NCI-H345 (cell line): ENCODE measurements around the gene KCNA1.
A peak's percentile ranks its signal among the peaks of the same experiment; 100 is the strongest.

Source experiments
- DNase-seq: peaks from one replicate; lab custom pipeline; 2025; lab: John Stamatoyannopoulos, UW

The KCNA1 gene

DNA sequence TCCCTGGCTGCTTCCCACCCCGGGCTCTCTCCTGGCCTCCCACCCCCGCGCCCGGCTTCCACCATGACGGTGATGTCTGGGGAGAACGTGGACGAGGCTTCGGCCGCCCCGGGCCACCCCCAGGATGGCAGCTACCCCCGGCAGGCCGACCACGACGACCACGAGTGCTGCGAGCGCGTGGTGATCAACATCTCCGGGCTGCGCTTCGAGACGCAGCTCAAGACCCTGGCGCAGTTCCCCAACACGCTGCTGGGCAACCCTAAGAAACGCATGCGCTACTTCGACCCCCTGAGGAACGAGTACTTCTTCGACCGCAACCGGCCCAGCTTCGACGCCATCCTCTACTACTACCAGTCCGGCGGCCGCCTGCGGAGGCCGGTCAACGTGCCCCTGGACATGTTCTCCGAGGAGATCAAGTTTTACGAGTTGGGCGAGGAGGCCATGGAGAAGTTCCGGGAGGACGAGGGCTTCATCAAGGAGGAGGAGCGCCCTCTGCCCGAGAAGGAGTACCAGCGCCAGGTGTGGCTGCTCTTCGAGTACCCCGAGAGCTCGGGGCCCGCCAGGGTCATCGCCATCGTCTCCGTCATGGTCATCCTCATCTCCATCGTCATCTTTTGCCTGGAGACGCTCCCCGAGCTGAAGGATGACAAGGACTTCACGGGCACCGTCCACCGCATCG is 1.8 kb downstream of the KCNA1 start:
- no peak for DNase-seq

DNA sequence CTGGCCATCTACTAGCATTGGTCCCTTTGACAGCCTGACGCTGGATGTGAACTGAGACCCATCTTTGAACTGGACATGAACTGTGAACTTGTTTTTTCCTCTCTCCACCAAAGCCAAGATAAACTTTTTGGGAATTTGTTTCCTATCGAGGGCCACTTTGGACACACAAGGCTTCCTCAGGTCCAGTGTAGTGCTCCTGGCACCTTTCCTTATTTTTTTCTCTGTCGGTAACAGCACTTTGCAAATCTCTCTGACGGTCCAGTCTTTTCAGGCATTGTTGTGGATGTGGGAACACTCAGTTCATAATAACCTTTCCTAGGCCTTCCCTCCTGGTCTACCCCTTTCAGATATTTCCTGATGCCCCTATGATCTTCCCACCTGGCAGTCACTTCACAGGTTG is 5.0 kb downstream of the KCNA1 start:
- DNase-seq, result no peak

DNA sequence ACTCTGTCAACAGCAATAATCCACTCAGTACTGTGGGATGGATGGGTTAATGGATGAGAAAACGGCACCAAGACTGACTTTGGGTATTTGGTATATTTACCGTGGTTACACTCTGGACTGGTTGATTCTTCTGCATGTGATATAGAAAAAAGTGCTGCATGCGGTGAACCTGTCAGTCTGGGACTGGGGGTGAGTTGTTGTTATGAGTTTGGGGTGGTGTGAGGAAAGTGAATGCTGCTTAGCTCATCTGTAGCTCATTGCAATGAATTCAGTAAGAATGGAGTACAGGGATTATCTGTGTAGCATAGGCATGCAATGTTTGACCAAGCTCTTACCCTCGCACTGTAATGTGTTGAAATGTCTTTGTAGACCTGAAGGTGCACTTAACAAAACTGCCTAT is 6.0 kb downstream of the KCNA1 start:
- DNase-seq, result no peak

DNA sequence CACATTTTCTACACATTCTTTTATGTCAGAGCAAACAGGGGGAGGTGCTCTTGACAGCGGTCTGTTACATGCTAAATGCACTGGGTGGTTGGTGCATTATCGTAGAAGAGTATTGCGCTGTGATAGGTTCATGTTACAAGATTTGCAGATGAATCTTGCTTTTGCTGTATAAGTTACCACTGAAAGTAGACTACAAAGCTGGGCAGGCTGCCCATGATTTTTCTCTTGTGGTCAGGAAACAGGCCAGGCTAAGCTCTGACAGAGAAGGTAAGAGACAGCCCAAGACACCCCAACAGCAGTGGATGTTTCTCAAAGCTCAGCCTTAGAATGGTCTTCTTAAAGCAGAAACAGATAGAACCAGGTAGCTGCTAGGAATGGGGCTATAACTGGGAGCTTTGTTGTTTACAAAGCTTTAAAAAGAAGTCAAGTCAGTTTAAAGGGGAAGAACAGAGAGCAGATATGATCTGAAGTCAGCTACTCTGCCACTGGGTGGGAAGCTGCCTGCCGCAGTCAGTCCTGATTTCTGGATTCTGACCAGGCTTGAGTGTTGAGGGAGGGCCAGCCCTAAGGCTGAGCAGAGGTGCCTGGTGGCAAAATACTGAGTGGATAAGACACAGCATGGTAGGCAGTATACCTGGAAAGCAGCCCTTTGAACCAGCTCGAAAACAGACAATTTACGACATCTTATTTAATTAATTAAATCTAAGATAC is 9.4 kb downstream of the KCNA1 start:
- no peak for DNase-seq

DNA sequence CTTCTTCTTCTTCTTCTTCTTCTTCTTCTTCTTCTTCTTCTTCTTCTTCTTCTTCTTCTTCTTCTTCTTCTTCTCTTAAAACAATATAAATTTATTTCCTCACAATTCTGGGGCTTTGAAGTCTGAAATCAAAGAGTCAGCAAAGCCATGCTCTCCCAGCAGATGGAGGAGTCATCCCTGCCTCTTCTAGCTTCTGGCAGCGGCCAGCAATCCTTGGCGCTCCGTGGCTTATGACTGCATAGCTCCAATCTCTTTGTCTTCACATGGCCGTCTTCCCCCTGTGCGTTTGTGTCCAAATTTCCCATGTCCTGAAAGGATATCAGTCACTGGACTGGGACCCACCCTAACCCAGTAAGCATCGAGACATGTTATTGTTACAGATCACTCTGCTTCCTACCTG is 22.9 kb downstream of the KCNA1 start:
- DNase-seq, result no peak

DNA sequence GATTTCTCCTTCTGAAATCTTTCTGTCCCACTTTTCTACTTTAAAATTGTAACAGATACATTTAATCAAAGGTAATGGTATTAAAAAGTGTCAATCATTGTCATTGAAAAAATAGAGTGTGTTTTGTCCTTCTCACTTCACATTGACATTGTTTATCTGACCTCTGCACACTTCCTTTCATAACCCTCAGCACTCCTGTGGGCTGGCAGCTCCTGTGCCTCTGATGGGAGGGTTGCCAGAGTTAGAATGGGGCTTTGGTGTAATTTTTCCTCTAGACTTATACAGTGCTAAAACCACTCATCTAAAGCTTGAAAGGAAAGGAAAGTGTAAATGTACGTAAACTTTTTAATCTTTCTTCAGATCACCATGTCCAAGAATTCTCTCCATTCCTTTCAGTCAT is 23.7 kb downstream of the KCNA1 start:
- no peak for DNase-seq

DNA sequence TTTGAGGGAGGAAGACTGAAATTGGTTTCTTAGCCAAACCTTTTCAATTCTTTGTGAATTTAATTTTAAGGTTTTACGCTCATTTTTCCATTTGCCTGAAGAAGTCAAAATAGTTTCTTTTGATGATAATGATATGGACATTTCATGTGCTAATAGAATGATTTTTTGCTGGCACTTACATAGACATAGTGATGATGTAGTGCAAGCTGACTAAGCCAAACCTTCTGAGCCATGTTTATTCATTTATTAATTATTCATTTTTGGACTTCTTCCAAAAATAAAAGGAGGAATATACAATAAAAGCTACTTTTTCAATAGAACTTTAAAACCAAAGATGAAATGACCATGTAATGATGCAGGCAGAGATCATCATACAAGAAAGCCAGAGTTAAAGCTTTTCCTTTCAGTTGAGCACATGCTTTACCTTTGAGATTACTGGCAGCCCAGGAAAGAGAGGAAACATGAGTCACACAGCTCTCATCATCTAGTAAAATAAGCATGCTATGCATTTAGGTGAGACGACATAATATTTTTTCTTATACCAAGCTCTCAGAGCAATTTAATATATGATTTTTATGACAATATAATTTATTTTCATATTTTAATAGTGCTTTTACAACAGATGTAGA is 24.8 kb downstream of the KCNA1 start:
- peak; percentile 32 for DNase-seq

DNA sequence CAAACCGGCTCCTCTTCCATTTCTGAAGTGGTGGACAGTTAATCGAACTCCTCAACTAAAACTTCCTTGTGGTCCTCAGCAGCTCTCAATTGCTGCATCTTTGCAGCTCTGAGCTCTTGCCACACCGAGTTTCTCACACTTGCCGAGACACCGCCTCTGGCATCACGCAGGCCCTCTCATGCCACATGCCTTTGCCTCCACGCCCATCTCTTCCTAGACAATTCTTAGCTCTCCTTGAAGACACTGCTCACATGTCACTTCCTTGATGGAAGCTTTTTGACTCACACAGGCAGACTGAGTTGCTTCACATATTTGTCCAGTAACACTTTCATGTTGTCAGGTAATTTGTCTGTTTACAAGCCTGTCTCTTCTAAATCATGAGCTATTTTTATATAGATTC is 29.2 kb downstream of the KCNA1 start:
- DNase-seq, result no peak

DNA sequence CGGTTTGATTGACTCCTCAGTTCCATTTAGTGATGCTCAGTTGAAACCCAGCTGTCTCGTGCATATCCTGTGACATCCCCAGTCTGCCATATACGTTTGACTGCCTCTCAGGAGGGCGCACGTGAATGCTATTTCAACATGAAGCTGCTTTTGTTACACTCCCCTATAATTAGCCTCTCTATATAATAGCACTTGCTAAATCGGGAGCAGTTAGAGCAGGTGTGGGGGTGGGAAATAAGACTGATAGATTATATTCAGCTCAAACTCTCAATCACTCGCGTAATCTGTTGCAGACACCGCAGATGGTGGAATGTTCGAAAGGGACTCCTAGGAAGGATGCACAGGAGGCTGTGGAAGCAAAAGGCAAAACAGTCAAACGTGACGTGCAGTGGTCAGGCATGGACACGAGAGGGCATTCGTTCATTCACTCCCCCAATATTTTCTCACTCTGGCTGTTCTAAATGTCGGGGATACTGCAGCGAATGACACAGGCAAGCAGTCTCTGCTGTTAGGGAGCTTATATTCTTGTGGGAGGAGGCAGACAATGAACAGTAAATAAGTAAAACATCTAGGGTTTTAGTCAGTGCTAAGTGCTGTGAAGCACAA is 29.8 kb downstream of the KCNA1 start:
- peak; percentile 96 for DNase-seq

DNA sequence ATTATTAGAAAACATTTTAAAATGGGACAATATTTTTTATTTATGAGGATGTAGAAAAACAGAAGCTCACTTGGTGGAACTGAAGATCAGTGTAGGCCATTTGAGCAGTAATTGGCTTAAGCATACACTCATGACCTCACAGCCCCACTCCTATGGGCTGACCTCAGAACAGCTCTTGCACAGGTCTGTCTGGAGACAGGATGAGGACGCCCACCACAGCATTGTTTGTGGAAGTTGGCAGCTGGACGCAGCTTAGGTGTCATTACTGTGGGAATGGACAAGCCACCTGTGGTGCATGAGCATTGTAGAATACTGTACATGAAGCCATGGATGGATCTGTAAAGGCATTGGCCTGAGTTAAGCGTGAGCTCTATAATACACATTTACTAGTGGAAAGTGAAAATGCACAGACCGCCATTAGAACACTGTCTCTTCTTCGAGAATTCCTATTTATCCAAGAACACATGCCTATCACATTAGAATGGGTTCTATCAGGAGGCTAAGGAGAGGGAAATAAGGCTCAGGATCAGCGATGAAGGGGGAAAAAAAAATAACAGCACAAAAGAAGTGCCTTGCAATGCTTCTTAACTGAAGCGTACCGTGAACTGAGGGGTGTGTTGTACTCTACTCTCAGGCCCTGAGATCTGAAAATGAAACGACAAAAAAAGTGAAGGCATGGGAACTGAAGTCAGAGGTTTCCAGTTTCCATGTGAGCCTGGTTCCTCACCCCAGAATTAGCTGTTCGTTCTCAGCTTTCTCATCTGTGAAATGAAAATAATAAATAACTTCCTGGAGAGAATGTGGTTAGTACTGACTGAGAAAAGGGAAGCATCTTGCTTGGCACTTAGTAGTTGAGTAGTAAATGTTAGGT is 33.6 kb downstream of the KCNA1 start:
- DNase-seq, result no peak

DNA sequence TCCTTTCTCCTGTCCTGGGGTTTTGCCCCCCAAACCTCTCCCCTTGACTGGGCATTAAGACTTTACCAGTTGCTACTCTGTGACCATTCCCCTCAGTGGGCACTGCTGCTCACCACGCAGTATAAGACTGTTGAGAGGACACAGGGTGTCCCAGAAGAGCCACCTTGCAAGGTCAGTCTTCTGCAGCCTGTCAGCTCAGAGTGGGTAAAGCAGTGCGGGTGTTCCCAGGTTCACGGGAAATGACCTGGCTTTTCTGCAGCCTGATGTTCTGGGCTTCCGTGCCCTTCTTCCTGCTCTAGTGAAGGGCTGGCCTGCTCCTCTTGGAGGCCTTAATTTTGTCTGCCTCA is 34.2 kb downstream of the KCNA1 start:
- no peak for DNase-seq

DNA sequence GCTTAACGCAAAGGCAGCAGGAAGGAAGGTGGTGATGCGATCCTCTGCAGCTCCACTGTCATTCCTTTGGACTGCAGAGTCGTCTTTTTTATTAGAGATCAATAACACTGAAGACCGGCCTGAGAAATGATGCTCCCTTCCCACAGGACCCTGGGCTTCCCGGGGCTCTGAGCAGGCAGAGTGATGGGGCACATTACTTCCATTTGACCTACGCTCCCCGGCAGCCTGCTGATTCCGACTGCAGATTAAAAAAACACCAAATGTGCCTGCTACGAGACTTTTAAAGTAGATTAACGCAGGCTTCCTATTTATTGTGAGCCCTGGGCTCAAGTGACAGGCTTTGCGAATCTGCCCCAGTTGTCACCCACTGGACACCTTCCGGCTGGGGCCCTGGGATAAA is 37.5 kb downstream of the KCNA1 start:
- no peak for DNase-seq

DNA sequence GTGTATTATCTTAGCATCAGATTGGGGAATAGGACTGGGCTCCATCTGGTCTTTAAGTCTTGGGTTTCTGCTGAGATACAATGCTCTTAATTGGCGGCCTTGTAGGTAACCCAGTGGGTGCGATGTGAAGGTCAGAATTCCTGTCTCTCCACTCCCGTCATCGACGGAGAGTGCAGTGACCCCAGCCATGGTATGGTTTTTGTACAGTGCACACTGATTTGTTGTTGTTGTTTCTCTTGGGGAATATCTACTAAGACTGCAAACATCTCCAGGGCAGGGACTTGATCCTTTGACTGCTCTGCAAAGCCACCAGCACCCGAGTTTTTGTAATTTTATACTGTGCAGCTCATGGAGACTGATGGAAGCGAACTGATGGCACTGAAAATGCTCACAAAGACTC is 41.4 kb downstream of the KCNA1 start:
- DNase-seq, result no peak

DNA sequence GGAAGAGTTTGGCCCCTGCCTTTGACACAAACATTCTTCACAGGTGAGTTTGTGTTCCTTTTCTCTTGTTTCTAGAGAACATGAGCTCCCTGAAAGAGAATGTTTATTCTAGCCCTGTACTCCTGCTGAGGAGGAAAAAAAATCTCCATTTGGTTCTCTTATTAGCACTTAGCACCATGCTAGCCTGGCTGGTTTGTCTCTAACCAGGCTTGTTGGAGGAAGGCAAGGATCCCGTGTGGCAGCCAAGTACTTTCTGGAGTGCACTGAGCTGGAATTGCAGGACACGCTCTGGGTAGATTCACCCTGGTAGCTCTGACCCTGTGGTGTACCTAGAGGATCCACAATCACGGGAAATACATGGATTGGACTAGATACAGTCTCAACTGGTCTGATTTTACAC is 41.9 kb downstream of the KCNA1 start:
- no peak for DNase-seq

DNA sequence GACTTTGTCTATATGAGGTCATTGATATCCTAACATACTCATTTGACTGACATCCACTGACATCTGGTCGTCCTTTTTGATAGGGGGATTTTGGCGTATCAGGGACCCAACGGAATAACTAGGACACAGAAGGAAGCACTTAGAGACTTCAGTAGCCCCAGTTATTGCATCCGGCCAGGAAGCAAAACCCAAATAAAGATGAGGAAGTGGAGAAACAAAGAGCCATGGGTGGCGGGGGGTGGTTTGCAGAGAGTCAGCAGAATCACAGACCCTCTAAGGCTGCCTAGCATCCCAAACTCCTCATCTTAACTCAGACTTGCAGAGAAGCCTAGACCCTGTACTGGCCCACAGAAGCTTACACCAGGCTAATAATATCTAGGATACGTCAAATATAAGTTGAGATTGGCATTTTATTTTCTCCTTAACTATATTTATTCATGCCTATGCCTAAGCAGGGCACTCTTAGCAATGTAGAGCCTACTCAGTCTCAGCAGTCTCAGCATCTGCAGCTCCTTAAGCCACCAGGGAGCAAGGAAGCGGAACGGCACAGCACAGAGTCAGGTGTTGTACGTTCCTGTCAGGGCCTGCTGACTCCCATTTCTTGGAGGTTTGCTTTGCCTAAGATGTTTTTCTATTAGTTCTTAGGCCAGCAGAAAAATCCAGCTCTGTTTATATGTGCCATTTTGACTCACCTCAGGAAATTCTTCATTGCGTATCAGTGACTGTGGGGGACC is 45.1 kb downstream of the KCNA1 start:
- DNase-seq, result no peak

DNA sequence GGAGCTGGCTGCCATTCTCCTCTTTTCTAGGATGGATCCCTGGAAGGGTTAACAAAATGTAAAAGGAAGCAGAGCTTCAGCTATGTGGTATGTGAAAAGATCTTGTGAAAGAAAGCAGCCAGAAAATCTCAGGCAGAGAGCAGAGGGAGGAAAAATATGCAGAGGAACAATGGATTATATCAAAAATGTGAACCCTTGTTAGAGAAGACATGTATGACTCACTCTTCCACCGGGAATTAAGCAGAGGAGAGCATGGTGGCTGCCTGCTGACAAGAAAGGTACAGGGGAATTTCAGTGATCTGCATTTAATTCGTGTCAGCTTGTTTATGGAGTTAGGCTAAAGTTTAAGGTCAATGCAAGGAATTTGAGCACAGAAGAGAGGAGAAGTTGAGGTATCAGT is 46.3 kb downstream of the KCNA1 start:
- DNase-seq, result no peak

DNA sequence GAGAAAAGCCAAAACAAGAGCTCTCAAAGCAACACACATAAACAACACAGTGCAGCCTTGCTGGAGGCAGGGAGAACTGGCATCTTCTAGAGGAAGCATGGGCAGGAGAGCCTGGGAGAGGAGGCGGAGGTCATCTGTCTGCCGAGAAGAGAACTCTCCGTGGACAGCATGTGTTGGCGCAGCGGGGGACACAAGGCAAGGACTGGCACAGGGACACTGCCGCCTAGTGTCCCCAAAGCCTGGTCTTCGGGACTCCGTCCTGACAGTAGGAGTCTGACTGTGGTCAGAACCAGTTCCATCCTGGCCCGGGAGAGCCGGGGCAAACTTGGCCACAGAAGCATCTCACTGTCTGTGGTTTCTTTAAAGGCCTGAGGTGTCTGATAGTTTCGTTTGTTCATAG is 47.3 kb downstream of the KCNA1 start:
- no peak for DNase-seq

DNA sequence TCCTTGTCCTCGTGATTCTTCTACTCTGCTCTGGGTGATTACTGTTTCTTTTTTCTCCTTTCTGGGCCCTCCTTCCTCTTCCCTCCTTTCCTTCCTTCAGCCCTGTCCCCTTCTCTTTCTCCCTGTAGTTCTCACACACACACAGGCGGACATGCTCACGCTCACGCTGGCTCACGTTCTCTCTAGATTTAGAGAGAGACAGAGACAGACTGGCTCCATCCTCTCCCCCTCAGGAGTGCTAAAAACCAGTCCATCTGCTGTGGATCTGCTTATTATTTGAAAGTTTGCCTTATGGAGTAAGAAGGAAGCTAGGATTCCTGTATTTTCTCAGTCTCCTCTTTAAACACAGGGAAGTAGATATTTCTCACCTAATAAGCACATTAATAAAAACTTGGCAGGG is 48.1 kb downstream of the KCNA1 start:
- no peak for DNase-seq

DNA sequence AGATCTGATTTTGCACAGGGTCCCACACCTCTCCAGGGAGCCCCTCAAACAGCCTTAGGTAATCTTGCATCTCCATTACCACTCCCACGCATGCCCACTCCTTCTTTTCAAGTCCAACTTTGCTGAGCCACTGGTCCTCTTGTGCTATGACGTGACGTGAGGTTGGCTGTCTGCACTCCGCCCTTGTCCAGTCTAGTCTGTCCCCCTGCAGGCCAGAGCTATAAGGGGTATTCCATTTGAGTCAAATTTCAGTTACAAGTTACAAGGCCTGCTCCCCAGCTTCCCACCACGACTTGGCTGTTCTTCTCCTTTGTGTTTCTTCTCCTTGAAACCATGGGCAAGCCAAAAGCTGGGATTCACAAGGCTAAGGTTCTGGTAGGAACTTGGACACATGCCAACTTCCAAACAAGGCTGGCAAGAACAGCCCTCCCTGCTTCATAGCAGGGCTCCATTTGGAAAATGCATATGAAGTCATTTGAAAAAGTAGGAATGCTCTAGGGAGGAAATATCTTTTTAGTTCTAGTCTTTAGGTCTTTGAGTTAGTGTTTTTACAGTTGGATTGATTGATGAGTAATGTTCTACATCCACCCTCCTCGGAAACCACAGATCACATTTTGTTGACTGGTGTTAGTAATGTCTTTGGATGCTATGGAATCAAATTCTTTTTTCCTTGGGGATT is 49.1 kb downstream of the KCNA1 start:
- peak; percentile 54 for DNase-seq

DNA sequence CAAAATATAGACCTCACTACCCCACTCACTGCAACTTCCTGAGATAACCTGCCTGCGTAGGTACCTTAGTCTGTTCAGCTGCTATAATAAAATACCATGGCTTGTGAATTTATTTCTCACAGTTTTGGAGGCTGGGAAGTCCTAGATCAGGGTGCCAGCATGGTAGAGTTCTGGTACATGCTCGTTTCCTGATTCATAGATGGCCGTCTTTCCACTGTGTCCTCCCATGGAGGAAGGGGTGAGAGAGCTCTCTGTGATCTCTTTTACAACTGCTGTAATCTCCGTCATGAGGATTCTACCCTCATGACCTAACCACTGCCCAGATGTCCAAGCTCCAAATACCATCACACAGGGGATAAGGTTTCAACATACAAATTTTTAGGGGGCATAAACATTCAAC is 49.7 kb downstream of the KCNA1 start:
- no peak for DNase-seq

DNA sequence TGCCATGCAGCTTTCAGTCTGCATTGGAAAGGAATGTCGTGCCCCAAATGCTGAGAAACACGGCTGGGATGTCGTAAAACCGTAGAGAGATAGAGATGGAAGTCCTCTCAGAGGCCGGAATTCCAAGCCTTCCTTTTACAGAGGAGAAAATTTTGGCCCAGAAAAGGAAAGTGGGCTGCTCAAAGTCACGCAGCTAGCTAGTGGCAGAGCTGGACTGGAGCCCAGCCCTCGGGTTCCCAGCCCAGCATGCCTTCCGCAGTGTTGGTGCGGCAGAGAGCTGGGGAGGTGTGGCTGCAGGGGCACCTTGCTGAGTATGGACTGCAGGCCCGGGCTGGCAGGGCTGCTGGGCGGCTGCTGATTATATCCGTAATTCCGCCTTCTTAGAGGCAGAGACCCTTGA is 50.3 kb downstream of the KCNA1 start:
- peak; percentile 83 for DNase-seq
